Measurements from ENCODE around the gene ADAM17. TPM values are rescaled to one million over a fixed set of nuclear protein-coding genes. Genes with fewer than 3 reads are reported as not detected.

ADAM17 gene
- total and polyA plus RNA-seq, 2 of the 8 experiments (the other 6 are each of a cell fraction or from before 2014, with no cell fraction given), result 6.5 to 23.5 TPM

GRCh38 chr2:9492927-9493326 lies 62.7 kb downstream of the ADAM17 start:
- Histone ChIP-seq H3K9ac (replicated peaks in 1 of 4; ENCODE audit: extremely low read depth in 1 of 4, low read depth in 3 of 4, low read length in 3 of 4) (no peak overlapping the region), H2BK12ac (ENCODE audit: low read depth, low read length) (no peak overlapping the region), H3K4me3 (ENCODE audit: extremely low read depth in 1 of 4, insufficient read depth in 2 of 4, low read depth in 3 of 4, low read length in 4 of 4) (no peak overlapping the region), H3K4me1 (replicated peaks in 1 of 4; ENCODE audit: control insufficient read depth in 3 of 4, insufficient read depth in 4 of 4, low read length in 3 of 4) (no peaks in the 10 kb centered on the region), H3K36me3 (ENCODE audit: control insufficient read depth in 2 of 4, insufficient read depth in 4 of 4, low read length in 3 of 4) (peaks cover 23 to 76% (median 49%) of the 10 kb centered on the region in 4 experiments), H3K27ac (ENCODE audit: low read depth, low read length) (no peak overlapping the region), H3K23me2 (ENCODE audit: low read depth, low read length) (no peaks in the 10 kb centered on the region), H2BK20ac (ENCODE audit: low read length) (no peak overlapping the region), H4K5ac (ENCODE audit: insufficient read length, low read depth, low read length) (no peak overlapping the region), H2BK120ac (replicated peaks; ENCODE audit: low read depth, low read length) (no peak overlapping the region), H2BK15ac (ENCODE audit: low read length) (no peak overlapping the region), H3K9me3 (ENCODE audit: insufficient read depth in 2 of 2, low read depth in 1 of 2, low read length in 1 of 2) (no peaks in the 10 kb centered on the region), H3K23ac (ENCODE audit: insufficient read length) (no peak overlapping the region), H3K4me2 (ENCODE audit: insufficient read depth in 1 of 2, low read depth in 2 of 2, low read length in 2 of 2) (no peak overlapping the region), H3K14ac (ENCODE audit: insufficient read length) (no peak overlapping the region), H3K56ac (replicated peaks; ENCODE audit: insufficient read length, low read depth, low read length) (no peak overlapping the region), H2AK5ac (ENCODE audit: low read depth, low read length) (no peak overlapping the region), H3K4ac (replicated peaks; ENCODE audit: insufficient read length, low read depth, low read length) (no peak overlapping the region), H2AFZ (ENCODE audit: low read length) (no peak overlapping the region), H3K18ac (ENCODE audit: extremely low read depth, low read length) (no peak overlapping the region), H4K8ac (ENCODE audit: extremely low read depth, insufficient read depth, low read length) (no peak overlapping the region), H4K91ac (replicated peaks; ENCODE audit: insufficient read length, low read length) (no peak overlapping the region), H3K79me1 (ENCODE audit: low read depth, low read length) (no peaks in the 10 kb centered on the region), H3K27me3 (replicated peaks in 1 of 4; ENCODE audit: control insufficient read depth in 3 of 4, extremely low read depth in 1 of 4, insufficient read depth in 3 of 4, low read length in 3 of 4) (no peaks in the 10 kb centered on the region), H2BK5ac (ENCODE audit: low read depth, low read length) (no peak overlapping the region), H3K79me2 (ENCODE audit: control insufficient read depth in 1 of 2, insufficient read depth in 2 of 2, low read length in 2 of 2) (no peaks in the 10 kb centered on the region), H4K20me1 (replicated peaks in 1 of 2; ENCODE audit: control insufficient read depth in 1 of 2, insufficient read depth in 2 of 2, low read length in 2 of 2) (peaks cover 0 to 1% of the 10 kb centered on the region in 2 experiments)
- 92% methylated on average over 2 of the region's 2 CpGs; no CpG with 5 or more reads in 1 of the 2 experiments for whole genome bisulfite sequencing, 2 experiments (ENCODE audit: extremely low coverage in 1 of 2, insufficient coverage in 1 of 2, insufficient read length in 1 of 2, insufficient replicate concordance in 2 of 2, low coverage in 1 of 2, low lambda C conversion rate in 2 of 2, missing lambda C conversion rate in 1 of 2)
- no peak for DNase-seq (ENCODE audit: low read depth in 1 of 2, low spot score in 2 of 2)
- FAIRE-seq, result no peak
- ChIA-PET CTCF (ENCODE audit: partially characterized antibody) (interaction anchor here (0.6 kb wide), 1 partner anchor 117 kb away, joined by 3 read pairs; no protein-coding TSS in a partner anchor), POLR2A (ENCODE audit: partially characterized antibody) (no interaction called here)
- TF ChIP-seq SP2 (IDR thresholded peaks at IDR 0.05; ENCODE audit: low read length), result no peak
- TF ChIP-seq RBBP5 (IDR thresholded peaks at IDR 0.05; ENCODE audit: borderline replicate concordance, low read depth, low read length), result no peak
- no peak for TF ChIP-seq RFX5 (IDR thresholded peaks at IDR 0.05; ENCODE audit: borderline replicate concordance, low read depth, low read length)
- TF ChIP-seq NRF1 (IDR thresholded peaks at IDR 0.05; ENCODE audit: low read depth, low read length), result no peak
- TF ChIP-seq HDAC2 (IDR thresholded peaks at IDR 0.05; ENCODE audit: borderline replicate concordance in 1 of 2, low read depth in 2 of 2, low read length in 2 of 2), result no peak
- TF ChIP-seq CHD1 (IDR thresholded peaks at IDR 0.05; ENCODE audit: low read depth, low read length), result no peak
- no peak for TF ChIP-seq SP1 (IDR thresholded peaks at IDR 0.05; ENCODE audit: low read depth, low read length)
- no peak for TF ChIP-seq ASH2L (IDR thresholded peaks at IDR 0.05; ENCODE audit: low read length)
- TF ChIP-seq SIN3A (conservative IDR thresholded peaks at IDR 0.05 in 1 of 2, IDR thresholded peaks at IDR 0.05 in 1 of 2; ENCODE audit: low read depth in 1 of 2, low read length in 2 of 2), result no peak

All from H1 (cell line).